EH (cell line): ENCODE measurements around the gene PARN.
A peak's percentile ranks its signal among the peaks of the same experiment; 100 is the strongest.
"Not testable (repeated sequence)": the region's sequence is repeated elsewhere in the genome, so short reads cannot be mapped to it uniquely, and the experiment has no call there.

Experiments
- DNase-seq: peaks from one replicate; pipeline ENCODE4 v3.0.0-alpha.2; 2015; ENCODE audit warnings: low read depth

Gene PARN, protein sequence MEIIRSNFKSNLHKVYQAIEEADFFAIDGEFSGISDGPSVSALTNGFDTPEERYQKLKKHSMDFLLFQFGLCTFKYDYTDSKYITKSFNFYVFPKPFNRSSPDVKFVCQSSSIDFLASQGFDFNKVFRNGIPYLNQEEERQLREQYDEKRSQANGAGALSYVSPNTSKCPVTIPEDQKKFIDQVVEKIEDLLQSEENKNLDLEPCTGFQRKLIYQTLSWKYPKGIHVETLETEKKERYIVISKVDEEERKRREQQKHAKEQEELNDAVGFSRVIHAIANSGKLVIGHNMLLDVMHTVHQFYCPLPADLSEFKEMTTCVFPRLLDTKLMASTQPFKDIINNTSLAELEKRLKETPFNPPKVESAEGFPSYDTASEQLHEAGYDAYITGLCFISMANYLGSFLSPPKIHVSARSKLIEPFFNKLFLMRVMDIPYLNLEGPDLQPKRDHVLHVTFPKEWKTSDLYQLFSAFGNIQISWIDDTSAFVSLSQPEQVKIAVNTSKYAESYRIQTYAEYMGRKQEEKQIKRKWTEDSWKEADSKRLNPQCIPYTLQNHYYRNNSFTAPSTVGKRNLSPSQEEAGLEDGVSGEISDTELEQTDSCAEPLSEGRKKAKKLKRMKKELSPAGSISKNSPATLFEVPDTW

DNA sequence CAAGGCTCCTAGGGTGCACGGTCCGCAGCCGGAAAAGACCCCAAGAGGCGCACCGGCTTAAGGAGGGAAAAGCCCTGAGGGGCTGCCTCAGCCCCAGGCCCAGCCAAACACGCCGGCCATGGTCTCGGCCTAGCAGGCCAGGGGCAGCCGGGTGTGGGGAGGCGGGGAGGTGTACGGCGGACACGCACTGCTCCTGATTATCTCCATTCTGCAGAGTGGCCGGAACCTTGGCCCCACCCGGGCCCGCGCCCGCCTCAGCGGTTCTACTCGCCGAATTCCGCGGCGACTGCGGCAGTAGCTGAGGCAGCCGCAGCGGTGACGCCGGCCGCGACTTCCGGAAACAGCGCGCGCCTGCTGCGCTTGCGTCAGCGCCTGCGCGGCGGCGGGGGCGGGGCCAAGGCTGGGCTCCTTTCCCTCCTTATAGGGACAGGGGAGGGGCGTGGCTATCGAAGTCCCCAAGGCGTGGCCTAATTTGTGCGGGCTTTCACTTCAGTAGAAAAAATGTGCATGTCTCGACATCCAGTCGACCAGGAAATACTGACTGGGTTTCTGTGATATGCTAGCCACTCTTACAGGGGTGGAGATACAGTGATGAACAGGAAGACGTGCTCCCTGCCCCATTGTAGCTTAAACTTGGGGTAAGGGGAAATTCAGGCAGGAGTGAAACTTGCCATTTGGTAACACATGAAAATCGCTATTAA lies at the start of gene PARN:
Gene PARN (minus strand): TSS at position 342 of the 701 bp plus-strand sequence. CDS start 135 bp downstream, at position 207.
- peak; percentile 98 for DNase-seq

DNA sequence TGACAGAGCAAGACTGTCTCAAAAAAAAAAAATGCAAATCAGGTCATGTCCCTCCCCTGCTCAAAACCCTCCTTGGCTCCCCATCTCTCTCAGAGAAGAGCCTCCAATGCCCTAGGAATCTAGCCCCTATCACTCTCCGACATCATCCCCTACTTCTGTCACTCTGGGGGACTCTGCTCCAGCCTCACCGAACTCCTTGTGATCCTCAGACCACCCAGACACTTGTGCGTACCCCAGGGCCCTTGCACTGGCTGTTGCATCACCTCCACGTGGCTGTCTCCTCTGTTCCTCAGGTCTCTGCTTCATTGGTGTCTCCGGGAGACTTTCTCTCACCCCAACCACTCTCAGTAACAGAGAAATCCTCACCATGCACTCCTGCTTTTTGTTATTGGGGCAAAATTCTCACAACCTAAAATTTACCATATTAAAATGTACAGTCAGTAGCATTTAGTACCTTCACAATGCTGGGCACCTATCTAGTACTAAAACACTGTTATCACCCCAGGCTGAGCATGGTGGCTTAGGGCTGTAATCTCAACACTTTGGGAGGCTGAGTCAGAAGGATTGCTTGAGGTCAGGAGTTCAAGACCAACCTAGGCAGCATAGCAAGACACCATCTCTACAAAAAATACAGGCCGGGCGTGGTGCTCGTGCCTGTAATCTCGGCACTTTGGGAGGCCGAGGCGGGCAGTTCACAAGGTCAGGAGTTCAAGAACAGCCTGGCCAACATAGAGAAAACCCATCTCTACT lies 48.9 kb upstream of the PARN start:
- DNase-seq: no peak

DNA sequence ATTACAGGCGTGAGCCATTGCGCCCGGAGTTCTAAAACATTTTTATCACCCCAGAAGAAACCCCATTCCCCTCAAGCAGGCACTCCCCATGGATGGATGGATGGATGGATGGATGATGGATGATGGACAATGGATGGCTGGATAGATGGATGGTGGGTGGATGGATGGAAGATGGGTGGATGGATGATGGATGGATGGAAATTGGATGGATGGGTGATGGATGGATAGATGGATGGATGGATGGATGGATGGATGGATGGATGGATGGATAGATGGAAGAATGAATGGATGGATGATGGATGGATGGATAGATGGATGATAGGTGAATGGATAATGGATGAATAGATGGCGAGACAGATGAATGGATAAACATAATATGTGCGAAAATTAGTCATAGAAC lies 47.6 kb upstream of the PARN start:
- DNase-seq: no peak

DNA sequence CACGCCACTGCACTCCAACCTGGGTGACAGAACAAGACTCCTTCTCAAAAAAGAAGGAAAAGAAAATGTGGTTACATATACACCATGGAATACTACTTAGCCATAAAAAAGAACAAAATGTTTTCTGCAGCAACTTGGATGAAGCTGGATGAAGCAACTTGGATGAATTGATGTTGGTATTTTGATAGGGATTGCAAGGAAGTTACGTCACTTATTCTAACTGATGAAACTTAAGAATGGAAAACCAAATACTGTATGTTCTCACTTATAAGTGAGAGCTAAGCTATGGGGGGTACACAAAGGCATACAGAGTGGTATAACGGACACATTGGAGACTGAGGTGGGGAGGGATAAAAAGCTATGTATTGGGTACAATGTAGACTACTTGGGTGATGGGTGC lies 46.6 kb upstream of the PARN start:
- DNase-seq: no peak

DNA sequence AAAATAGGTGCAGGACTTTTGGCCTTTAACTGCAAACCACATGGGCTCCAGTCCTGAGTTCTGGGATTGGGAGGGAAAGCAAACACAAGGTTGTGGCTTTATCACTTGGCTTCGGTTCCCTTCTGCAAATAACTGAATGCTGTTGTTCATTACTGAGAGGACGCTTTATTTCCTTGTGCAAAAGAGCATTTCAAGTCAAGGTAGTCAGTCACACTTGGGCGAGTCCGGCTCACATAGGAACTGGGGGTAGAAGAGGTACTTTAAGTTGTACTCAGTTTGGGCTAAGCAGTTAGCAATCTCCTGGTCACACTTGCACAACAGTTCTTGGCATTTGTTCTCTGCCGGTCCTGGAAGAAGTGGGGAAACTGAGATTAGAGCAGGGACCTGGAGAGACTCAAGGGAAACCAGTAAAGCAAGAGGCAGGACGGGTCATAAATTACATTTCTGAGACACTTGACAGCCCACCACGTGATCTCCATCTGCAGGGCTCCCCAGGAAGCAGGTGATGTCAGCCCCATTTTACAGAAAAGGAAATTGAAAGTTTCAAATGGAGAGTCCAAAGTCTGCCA lies 42.4 kb upstream of the PARN start:
- DNase-seq: no peak

DNA sequence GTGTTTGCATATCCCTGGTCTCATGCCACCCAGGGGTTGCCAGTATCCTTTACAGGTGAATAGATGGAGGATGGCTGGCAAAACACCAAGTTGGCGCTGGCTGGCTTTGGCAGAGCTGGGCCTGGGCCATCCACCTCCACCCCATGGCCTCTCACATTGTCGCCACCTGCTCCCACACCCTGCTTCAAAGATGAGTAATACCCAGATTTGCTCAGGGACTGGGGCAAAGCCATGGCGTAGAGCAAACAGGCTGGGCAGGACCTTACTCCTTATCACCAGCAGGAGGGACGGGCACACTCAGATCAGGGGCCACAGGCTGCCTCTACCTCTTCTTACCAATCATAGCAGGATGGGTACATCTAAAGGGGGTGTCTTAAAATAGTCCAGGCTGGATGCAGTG lies 39.7 kb upstream of the PARN start:
- no peak for DNase-seq

DNA sequence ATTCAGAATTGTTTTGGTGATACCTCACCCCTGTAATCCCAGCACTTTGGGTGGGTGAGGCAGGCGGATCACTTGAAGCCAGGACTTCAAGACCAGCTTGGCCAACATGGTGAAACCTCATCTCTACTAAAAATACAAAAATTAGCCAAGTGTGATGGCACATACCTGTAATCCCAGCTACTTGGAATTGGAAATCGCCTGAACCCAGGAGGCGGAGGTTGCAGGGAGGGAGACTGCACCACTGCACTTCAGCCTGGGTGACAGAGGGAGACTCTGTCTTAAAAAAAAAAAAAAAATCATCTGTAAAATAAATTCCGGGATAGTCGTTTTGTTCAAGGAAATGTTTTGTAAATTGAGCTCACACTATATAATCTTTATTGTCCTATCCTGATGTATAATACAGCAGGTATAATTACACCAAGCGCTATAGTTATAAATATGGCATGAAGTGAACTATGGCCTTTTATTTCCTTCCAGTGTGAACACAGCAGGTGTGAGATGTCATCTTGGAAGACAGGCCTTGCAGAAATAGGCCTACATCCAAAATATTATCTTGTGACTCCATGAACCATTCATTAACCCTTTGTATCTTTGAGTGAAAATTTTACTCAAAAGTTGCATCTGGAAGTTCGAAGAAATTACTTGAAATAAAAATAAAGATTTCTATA lies 38.6 kb upstream of the PARN start:
- no peak for DNase-seq

DNA sequence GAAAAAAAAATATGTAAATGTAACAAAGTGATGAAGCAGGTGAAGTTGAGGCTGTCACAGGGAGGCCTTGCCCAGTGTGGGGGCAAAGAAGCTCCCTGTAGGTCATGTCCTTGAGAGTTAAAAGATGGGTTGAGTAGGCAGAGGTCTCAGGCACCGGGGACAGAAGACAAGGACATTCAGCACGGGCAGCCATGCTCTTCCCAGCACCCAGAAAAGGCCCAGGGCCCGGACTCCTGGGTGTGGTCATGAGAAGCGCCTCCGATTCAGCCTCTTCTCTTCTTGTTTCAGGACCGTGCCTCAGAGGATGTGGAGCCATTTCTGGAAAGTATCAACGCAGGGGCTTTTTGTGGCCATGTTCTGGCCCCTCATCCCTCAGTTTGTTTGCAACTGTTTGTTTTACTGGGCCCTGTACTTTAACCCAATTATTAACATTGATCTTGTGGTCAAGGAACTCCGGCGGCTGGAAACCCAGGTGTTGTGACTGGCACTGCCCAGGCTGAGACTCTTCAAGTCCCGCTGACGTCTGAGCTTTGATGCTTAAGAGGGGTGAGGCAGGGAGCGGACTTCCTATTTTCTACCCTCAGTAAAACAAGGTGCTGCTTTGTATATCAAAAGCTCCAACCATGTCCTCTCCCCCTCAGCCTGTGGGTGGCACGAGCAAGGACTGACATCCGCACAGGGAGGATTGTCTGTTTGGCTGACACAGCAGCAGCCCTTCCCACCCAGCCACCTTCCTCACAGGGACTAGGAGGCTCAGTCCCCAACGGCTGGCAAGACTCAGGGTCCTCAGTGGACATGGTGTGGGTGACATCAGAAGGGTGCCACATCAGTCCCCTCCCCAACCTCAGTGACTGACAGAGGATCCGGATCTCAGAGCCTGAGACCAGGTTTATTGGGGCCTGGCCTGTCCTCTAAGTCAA lies 37.5 kb upstream of the PARN start:
- no peak for DNase-seq

DNA sequence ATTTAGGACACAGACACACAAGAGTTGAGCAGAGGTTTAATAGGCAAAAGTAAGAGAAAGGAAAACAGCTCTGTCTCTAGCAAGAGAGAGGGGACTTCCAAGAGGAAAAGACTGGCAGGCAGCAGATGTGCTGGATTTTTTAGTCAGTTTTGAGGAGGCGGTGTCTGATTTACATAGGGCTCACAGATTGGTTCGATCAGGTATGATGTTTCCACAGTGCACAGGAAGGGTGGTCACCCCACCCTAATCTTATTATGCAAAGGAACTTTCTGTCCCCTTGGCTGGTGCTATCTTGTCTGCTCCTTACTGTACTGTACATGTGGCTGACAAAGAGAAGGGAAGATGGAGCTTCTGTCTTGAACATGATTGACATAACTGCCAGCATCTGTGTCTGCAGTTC lies 28.0 kb upstream of the PARN start:
- no peak for DNase-seq

DNA sequence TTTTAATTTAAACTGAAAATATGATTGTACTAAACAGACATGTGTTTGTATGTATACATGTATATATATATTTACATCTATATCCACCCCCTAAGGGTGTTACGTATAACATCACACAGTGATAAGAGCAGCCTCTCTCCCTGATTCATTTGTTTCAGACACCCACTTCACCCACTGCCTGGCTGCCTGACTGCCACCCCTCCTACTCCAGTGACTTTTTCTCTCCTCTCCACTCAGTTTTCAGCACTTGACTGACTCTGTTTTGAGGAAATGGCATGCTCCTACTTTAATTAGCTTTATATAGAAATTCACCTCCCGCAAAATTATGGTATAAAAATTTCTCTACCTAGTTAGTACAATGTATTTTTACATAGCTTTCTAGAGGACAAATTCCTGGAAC lies 22.7 kb upstream of the PARN start:
- DNase-seq: no peak

DNA sequence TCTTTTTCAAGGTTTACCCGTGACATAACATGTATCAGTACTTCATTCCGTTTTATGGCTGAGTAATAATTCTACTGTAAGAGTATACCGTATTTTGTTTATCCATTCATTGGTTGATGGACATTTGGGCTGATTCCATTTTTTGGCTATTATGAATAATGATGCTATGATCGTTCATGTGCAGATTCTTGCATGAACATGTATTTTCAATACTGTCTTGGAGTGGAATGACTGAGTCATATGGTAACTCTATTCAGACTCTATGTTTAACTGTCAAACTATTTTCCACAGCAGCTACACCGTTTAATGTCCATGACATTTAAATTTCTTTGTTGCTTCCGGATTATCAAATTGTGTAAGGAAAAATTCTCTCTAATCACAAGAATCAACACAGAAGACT lies 20.6 kb upstream of the PARN start:
- no peak for DNase-seq

DNA sequence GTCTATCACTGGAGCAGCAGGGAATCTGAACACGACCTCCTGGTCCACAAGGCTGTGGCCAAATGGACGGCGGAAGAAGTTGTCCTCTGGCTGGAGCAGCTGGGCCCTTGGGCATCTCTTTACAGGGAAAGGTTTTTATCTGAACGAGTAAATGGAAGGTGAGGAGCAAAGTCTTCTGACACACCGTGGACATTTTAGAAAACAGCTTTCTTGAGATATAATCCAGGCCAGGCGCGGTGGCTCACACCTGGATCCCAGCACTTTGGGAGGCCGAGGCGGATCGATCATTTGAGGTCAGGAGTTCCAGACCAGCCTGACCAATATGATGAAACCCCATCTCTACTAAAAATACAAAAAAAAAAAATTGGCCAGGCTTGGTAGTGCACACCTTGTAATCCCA lies 19.8 kb upstream of the PARN start:
- no peak for DNase-seq

DNA sequence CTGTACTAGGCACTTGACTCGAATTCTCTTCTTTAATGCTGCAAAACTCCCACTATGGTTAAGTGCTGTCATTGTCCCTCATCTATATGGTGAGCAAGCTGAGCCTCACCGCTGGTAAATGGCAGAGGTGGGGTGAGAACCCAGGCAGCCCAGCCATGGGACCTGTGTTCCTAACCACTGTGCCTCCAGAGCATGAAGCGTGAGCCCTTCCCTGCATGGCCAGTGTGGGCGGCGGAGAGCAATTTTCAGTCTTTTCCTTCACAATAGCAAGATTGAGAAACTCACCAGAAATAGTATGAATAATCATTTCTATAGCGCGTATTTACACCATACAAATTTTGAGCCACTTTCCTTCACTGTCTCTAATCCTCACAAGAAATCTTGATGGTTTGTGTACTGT lies 11.9 kb upstream of the PARN start:
- no peak for DNase-seq

DNA sequence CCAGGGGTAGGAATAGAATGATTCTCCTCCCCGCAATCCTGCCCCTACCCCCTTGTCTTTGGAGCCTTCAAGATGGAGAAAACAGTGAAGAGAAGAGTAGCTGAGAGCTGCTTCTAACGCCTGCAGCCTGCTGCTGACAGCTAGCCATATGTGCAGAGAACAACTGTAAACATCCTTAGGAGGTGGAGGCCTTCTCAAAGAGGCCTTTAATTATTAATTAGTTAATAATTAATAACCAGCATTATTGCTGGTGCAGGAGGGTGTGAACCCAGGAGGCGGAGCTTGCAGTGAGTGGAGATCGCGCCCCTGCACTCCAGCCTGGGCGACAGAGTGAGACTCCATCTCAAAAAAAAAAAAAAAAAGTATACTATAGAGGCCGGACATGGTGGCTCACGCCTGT lies 11.1 kb upstream of the PARN start:
- no peak for DNase-seq

DNA sequence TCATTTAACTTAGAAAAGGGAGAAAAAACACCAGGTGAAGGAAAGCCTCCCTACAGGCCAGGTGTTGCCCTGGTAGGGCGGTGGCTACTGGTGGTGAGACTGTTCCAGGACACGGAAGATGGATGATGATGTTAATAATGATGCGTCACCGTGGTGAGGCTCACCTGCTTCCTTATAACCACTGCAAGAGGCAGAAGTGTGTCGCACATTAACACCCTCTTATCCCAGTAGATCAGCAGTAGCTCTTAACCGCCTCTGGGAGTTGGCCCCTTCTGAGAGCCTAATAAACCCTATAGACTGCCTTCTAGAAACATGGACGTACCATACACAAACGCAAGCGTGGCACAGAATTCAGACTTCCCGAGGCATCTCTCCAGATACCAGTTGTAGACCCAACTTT lies 10.5 kb upstream of the PARN start:
- no peak for DNase-seq

DNA sequence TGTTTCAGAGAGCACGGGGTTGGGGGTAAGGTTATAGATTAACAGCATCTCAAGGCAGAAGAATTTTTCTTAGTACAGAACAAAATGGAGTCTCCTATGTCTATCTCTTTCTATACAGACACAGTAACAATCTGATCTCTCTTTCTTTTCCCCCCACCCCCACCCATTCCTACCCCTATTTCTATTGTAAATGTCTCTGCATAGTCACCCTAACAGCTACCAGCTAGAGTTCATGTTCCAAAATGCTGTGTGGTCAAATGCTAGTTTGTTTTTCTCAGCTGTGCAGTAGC lies 6.8 kb upstream of the PARN start:
- DNase-seq: not testable (repeated sequence)

DNA sequence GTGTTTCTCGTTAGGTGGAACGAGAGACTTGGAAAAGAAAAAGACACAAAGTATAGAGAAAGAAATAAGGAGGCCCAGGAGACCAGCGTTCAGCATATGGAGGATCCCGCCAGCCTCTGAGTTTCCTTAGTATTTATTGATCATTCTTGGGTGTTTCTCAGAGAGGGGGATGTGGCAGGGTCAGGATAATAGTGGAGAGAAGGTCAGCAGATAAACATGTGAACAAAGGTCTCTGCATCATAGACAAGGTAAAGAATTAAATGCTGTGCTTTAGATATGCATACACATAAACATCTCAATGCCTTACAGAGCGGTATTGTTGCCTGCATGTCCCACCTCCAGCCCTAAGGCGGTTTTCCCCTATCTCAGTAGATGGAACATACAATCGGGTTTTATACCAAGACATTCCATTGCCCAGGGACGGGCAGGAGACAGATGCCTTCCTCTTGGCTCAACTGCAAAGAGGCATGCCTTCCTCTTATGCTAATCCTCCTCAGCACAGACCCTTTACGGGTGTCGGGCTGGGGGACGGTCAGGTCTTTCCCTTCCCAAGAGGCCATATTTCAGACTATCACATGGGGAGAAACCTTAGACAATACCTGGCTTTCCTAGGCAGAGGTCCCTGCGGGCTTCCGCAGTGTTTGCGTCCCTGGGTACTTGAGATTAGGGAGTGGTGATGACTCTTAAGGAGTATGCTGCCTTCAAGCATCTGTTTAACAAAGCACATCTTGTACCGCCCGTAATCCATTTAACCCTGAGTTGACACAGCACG lies 6.3 kb upstream of the PARN start:
- DNase-seq: not testable (repeated sequence)

DNA sequence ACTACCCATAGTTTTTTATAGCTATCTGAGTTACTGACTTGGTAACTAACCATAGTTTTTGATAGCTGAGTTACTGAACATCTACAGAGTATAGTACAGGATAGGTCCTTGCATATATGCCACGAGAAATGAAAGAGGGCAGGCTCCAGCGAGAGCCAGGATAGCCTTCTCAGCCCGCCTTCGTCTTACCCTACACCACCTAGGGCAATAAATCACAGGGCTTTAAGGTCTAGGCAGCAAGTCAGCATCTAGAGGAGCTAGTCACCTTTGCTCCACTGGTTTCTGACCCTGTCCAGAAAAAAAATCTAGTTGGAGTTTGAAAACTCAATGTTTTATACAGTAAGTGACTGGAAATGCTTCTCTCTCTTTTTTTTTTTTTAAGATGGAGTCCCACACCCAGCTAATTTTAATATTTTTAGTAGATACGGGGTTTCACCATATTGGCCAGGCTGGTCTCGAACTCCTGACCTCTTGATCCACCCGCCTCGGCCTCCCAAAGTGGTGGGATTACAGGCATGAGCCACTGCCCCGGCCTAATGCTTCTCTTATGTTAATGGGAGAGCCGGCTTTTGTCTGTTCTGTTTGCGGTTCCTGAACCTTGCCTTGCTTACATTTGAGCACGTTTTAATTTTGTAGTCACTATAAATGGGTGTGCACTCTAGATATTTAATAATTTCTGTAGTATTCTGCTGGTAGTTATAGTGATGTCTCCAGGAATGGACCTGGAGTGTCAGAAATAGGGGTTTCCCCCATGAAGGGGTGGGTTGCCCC lies 5.5 kb upstream of the PARN start:
- no peak for DNase-seq

DNA sequence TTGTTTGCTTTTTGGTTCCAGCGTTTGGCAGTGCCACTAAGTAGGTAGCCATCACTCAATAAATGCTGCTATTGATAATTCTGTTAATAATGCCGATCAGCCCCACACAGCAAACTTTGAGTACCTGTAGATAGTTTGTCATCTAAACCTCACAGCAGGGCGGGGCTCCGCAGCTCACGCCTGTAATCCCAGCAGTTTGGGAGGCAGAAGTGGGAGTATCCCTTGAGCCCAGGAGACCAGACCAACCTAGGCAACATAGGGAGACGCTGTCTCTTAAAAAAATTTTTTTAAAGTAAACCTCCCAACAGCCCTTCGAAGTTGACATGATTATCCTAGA lies 4.3 kb upstream of the PARN start:
- no peak for DNase-seq
